Duodenal mucosa (tissue), 2 donors: ENCODE data around the gene VEPH1.

Experiments used
- H3K27ac ChIP-seq: one replicate; pipeline ENCODE4 v1.7.0; 2013; ENCODE audit warnings: low read depth, low read length
- H3K27me3 ChIP-seq, 2 donors: one replicate each; pipeline ENCODE4 v1.7.0; 2013; ENCODE audit warnings: low read length in 2 of 2, control low read depth in 1 of 2; ENCODE audit not compliant: insufficient read depth in 2 of 2, control insufficient read depth in 1 of 2
- H3K36me3 ChIP-seq, 2 donors: one replicate each; pipeline ENCODE4 v1.7.0; 2013; ENCODE audit warnings: low read length in 2 of 2, control low read depth in 1 of 2; ENCODE audit not compliant: insufficient read depth in 2 of 2, control insufficient read depth in 1 of 2
- H3K4me1 ChIP-seq, 2 donors: one replicate each; pipeline ENCODE4 v1.7.0; 2013; ENCODE audit warnings: low read length in 2 of 2, control low read depth in 1 of 2; ENCODE audit not compliant: insufficient read depth in 2 of 2, control insufficient read depth in 1 of 2
- H3K4me3 ChIP-seq, 2 donors: one replicate each; pipeline ENCODE4 v1.7.0; 2013; ENCODE audit warnings: low read length in 2 of 2, low read depth in 1 of 2
- H3K9ac ChIP-seq, 2 donors: one replicate each; pipeline ENCODE4 v1.7.0; 2013; ENCODE audit warnings: low read length in 2 of 2, low read depth in 1 of 2
- H3K9me3 ChIP-seq, 2 donors: one replicate each; pipeline ENCODE4 v1.7.0; 2013; ENCODE audit warnings: low read length in 2 of 2, control low read depth in 1 of 2; ENCODE audit not compliant: control insufficient read depth in 1 of 2

Gene VEPH1

DNA sequence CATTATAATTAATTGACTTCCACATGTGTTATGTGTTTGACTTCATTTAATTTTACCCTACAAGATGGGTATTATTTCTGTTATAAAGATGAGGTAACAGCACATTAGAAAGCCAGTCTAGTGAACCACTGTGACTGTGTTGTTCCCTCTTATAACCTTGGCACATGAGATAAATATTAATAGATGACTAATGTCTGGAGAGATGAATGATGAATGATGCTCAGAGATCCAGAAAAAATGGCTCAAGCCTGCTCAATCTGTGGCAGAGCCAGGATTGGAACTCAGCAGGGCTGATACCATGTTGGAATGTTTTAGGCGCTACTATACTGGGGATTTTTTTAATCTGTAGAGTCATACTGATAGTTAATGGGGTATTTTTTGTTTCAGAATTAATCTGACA lies 185.3 kb downstream of the VEPH1 start:
- Histone ChIP-seq H3K4me1 (no peaks in the 10 kb centered on the region), H3K36me3 (no peaks in the 10 kb centered on the region), H3K27me3 (no peaks in the 10 kb centered on the region), H3K9me3 (no peaks in the 10 kb centered on the region), H3K4me3 (no peak overlapping the region), H3K27ac (no peak overlapping the region), H3K9ac (no peak overlapping the region)

DNA sequence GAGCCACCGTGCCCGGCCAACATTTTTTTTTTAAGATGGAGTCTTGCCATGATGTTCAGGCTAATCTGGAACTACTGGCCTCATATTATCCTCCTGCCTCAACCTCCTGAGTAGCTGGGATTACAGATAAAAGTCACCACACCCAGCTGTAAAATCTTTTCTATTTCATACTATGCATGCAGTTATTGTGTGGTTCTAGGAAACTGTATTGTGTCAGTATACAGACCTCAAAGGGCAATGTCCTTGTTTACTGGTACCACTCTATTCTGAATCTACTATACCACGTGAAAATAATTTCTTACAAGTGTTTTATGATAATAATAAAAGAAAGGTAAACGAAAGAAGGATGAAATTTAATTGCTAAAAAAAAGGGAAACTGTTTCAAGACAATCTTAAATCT lies 190.0 kb downstream of the VEPH1 start:
- Histone ChIP-seq H3K36me3 (no peaks in the 10 kb centered on the region), H3K4me3 (no peak overlapping the region), H3K27me3 (no peaks in the 10 kb centered on the region), H3K9me3 (no peaks in the 10 kb centered on the region), H3K4me1 (no peaks in the 10 kb centered on the region), H3K9ac (no peak overlapping the region), H3K27ac (no peak overlapping the region)

DNA sequence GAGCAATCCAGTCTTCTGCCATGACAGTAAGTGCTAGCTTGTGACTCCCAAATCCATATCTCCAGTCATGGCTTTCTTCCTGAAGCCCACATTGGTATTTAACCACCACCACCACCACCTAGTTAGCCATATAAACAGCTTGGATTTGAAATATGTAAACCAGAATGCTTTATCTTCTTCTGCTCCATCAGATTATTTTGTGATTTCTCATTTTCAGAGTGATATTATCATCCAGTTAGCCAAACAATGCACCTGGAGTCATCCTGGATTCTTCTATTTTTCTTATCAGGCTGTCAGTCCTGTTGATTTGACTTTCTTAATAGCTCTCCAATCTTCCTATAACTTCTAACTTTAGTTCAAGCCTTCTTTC lies 190.9 kb downstream of the VEPH1 start:
- no peak overlapping the region for H3K27ac ChIP-seq
- H3K9me3 ChIP-seq, result no peaks in the 10 kb centered on the region
- H3K27me3 ChIP-seq, result no peaks in the 10 kb centered on the region
- H3K9ac ChIP-seq, result no peak overlapping the region
- no peaks in the 10 kb centered on the region for H3K36me3 ChIP-seq
- no peaks in the 10 kb centered on the region for H3K4me1 ChIP-seq
- H3K4me3 ChIP-seq, result no peak overlapping the region

DNA sequence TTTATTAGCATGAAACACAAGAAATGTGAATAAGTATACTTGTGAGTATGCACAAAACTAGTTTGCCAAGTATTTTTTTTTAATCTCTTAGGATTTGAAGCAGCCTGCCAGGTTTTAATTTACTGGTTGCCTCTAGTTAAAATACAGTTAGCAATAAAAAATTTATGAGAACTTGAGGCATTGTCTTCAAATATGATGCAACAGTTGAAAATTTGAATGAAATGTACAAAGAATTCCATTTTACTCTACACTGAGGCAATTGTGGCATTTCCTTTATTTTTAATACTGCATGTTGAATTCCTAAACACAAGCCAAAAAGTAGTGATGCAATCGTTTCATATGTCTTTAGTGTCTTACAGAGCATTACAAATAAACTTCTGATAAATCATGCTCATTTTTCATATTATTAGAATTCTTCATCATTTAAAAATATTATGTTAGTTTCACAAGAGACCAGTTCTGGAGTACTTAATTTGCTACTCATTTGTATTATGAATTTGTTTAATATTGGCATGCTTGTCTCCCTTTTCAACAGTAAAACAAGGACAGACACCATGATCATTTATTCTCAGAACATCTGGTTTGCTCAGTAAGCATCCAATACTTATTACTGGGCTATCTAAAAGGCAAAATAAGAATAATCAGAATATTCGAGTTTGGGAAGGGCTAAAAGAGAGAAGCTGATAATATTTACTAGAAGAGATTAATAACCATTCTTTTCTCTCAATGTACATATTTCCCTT lies 191.4 kb downstream of the VEPH1 start:
- Histone ChIP-seq H3K27ac (no peak overlapping the region), H3K27me3 (no peaks in the 10 kb centered on the region), H3K4me3 (no peak overlapping the region), H3K9ac (no peak overlapping the region), H3K9me3 (no peaks in the 10 kb centered on the region), H3K4me1 (no peaks in the 10 kb centered on the region), H3K36me3 (no peaks in the 10 kb centered on the region)

DNA sequence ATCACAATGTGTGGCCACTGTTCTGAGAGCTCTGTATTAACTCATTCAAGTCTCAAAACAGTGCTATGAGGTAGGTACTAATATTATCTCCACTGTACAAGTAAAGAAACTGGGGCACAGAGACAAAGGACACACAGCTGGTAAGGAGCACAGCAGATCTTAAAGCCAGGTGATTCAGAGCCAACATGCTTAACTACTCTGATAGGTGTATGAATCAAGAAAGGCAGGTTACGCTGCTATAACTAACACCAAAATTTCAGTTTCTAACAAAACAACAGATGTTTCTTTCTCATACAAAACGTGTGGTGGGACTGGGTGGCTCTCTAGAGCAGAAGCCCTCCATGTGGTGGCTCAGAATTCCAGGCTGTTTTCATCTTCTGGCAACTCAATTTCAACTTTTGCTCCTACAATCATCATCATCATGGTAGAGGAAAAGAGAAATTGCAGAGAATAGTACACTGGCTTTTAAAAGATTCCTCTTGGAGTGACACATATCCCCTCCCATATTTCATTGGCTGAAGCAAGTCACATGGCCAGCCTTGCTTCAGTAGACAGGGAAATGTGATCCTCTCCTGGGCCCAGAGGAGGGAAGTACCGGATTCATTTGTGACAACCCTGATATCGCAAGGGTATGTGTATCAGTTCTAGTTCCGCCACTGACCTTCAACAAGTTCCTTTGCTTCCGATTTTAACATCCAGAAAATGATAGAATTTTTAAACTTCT lies 192.7 kb downstream of the VEPH1 start:
- H3K27me3 ChIP-seq, result no peaks in the 10 kb centered on the region
- H3K9ac ChIP-seq, result no peak overlapping the region
- no peak overlapping the region for H3K27ac ChIP-seq
- no peaks in the 10 kb centered on the region for H3K4me1 ChIP-seq
- no peak overlapping the region for H3K4me3 ChIP-seq
- no peaks in the 10 kb centered on the region for H3K36me3 ChIP-seq
- H3K9me3 ChIP-seq, result no peaks in the 10 kb centered on the region

DNA sequence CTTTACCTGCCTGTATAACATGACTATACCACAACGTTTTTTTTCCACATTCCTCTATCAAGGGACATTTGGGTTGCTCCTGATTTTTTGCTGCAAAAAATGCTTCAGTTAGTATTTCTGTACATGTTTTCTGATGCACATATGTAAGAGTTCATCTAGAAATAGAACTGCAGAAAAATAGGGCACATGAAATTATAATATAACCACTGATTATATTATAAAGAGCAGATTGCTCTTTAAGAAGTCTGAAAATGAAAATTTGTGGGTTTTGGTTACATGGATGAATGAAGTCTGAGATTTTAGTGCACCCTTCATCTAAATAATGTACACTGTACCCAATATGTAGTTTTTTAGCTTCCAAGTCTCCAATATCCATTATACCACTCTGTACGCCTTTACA lies 196.7 kb downstream of the VEPH1 start:
- Histone ChIP-seq H3K4me1 (no peaks in the 10 kb centered on the region), H3K36me3 (no peaks in the 10 kb centered on the region), H3K27ac (no peak overlapping the region), H3K27me3 (no peaks in the 10 kb centered on the region), H3K4me3 (no peak overlapping the region), H3K9me3 (no peaks in the 10 kb centered on the region), H3K9ac (no peak overlapping the region)

DNA sequence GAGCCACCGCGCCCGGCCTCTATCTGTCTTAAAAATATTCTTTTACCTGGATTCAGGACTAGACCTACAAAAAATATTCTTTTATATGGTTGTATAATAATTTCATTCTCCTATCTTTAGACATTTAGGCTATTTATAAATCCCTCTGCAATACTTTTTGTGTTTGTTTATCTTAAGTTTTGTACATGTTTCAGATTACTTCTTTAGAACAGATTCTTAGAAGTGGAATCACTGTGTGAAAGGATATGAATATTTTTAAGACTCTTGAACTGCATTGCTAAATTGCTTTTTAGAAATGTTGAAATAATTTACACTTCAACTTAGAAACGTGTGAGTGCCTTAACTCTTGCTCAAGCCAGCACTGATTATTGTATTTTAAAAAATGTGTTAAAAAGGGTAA lies 197.8 kb downstream of the VEPH1 start:
- no peaks in the 10 kb centered on the region for H3K36me3 ChIP-seq
- H3K4me1 ChIP-seq, result no peaks in the 10 kb centered on the region
- H3K4me3 ChIP-seq, result no peak overlapping the region
- H3K9ac ChIP-seq, result no peak overlapping the region
- H3K27ac ChIP-seq, result no peak overlapping the region
- H3K9me3 ChIP-seq, result no peaks in the 10 kb centered on the region
- no peaks in the 10 kb centered on the region for H3K27me3 ChIP-seq

DNA sequence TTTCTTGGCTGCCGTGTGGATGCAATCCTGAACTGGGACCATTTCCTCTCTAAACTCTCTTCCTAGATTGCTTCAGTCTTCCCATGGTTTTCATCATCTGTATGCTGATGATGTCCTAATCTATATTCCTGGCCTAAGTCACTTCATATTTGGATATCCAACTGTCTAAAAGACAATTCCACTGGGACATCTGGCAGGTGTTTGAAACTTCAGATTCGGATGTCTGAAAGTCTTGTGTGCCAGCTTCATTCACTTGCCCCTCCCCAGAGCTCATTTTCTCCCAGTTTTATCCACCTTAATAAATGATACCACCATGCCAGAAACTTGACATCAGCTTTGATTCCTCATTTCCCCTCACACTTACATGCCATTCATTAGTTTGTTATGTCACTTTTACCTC lies 201.5 kb downstream of the VEPH1 start:
- H3K9ac ChIP-seq, result no peak overlapping the region
- H3K4me3 ChIP-seq, result no peak overlapping the region
- H3K27ac ChIP-seq, result no peak overlapping the region
- H3K9me3 ChIP-seq, result no peaks in the 10 kb centered on the region
- no peaks in the 10 kb centered on the region for H3K36me3 ChIP-seq
- H3K27me3 ChIP-seq, result no peaks in the 10 kb centered on the region
- H3K4me1 ChIP-seq, result no peaks in the 10 kb centered on the region

DNA sequence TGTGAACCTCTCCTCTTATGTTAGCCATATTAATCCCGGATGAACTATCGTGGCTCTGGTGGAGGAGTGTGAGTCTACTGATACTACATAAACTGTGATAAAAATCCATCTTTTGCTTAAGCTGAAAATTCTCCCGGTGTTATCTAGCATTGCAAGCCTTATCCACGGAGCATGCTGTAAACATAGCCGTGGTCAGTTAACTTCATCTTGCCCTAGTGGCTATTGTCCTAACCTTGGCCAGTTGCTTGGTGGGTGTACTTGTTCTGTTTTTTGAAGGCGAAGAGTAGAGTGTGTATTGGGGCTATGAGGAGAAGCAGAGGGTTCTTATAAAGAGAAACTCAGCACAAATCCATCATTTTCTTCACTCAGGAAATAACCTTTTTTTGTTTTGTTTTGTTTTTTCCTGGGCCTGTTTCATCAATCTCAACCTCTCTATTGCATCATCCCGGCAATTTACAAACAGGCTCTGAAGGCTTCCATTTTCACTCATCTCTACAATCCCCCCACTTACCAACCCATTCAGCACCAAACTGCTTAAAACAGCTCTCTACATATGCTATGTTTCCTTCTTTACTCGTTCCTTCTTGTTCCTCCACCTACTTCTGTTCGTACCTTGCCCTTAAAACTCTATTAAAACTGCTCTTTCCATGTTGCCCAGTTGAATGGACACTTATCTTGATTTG lies 202.1 kb downstream of the VEPH1 start:
- Histone ChIP-seq H3K4me3 (no peak overlapping the region), H3K4me1 (no peaks in the 10 kb centered on the region), H3K27ac (no peak overlapping the region), H3K36me3 (no peaks in the 10 kb centered on the region), H3K27me3 (no peaks in the 10 kb centered on the region), H3K9me3 (no peaks in the 10 kb centered on the region), H3K9ac (no peak overlapping the region)

DNA sequence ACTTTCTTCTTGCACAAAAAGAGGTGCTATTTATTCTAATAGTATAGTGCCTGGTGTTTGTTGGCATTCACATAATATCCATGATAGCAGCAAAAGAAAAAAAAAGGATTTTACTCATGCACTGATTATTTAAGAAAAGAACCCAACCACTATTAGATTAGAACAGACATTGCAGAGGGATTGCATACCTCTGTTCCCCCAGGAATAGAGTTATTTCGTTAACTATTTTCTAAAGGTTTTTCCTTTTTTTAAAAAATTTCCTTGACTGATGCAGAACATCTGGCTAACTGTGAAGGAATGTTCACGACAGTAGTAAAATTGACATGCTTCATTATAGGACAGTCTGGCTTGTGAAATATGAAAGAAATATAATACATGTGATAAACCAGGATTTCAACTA lies 203.1 kb downstream of the VEPH1 start:
- Histone ChIP-seq H3K36me3 (no peaks in the 10 kb centered on the region), H3K27me3 (no peaks in the 10 kb centered on the region), H3K9me3 (no peaks in the 10 kb centered on the region), H3K27ac (no peak overlapping the region), H3K4me3 (no peak overlapping the region), H3K4me1 (no peaks in the 10 kb centered on the region), H3K9ac (no peak overlapping the region)
